Neural cell (in vitro differentiated cells): ENCODE measurements around the gene RAP1GDS1. TPM values are rescaled to one million over a fixed set of nuclear protein-coding genes. Genes with fewer than 3 reads are reported as not detected.

Experiments
- H2AFZ ChIP-seq: fragments of 200-600, 300-800 bp; sonication (generic), shearing (Covaris generic); 2 replicates; pipeline ENCODE4 v1.6.0; 2014; ENCODE audit warnings: low read depth, mild to moderate bottlenecking, antibody characterized with exemption, low read length, moderate library complexity
- H3F3A ChIP-seq: fragments of 200-600 bp; shearing (Covaris generic); 2 replicates; pipeline ENCODE4 v1.6.1; 2016; ENCODE audit warnings: mild to moderate bottlenecking, moderate library complexity, mixed read lengths, antibody characterized with exemption, low read length; ENCODE audit not compliant: insufficient read depth, poor library complexity, severe bottlenecking
- H3K27ac ChIP-seq: fragments of 200-600, 300-800 bp; sonication (generic), shearing (Covaris generic); 2 replicates; pipeline ENCODE4 v1.5.1; 2014; ENCODE audit warnings: mild to moderate bottlenecking, low read length, moderate library complexity
- H3K27me3 ChIP-seq: fragments of 300-800, 200-600 bp; sonication (generic), shearing (Covaris generic); 2 replicates; pipeline ENCODE4 v1.6.0; 2014; ENCODE audit warnings: mild to moderate bottlenecking, low read depth, low read length, moderate library complexity; ENCODE audit not compliant: insufficient read depth
- H3K36me3 ChIP-seq: fragments of 300-800, 200-600 bp; sonication (generic), shearing (Covaris generic); 2 replicates; pipeline ENCODE4 v1.5.1; 2014; ENCODE audit warnings: mild to moderate bottlenecking, antibody characterized with exemption, low read length, moderate library complexity; ENCODE audit not compliant: insufficient read depth
- H3K4me2 ChIP-seq: fragments of 300-800, 200-600 bp; sonication (generic), shearing (Covaris generic); 2 replicates; pipeline ENCODE4 v1.6.0; 2014; ENCODE audit warnings: mild to moderate bottlenecking, low read length
- H3K4me3 ChIP-seq: fragments of 300-800, 200-600 bp; sonication (generic), shearing (Covaris generic); 2 replicates; pipeline ENCODE4 v1.5.1; 2014; ENCODE audit warnings: mild to moderate bottlenecking, low read length, moderate library complexity
- H3K79me2 ChIP-seq: fragments of 200-600 bp; shearing (Covaris generic); replicated peaks from 2 replicates; pipeline ENCODE4 v1.6.0; 2014; ENCODE audit warnings: mild to moderate bottlenecking, low read length, moderate library complexity; ENCODE audit not compliant: insufficient read depth
- H3K9ac ChIP-seq: fragments of 300-800, 200-600 bp; sonication (generic), shearing (Covaris generic); 2 replicates; pipeline ENCODE4 v1.6.1; 2016; ENCODE audit warnings: mild to moderate bottlenecking, low read length, mixed read lengths
- H3K9me2 ChIP-seq: fragments of 200-600 bp; shearing (Covaris generic); 2 replicates; pipeline ENCODE4 v1.6.1; 2016; ENCODE audit warnings: mild to moderate bottlenecking, low read length, mixed read lengths; ENCODE audit not compliant: insufficient read depth
- H3K9me3 ChIP-seq: fragments of 200-600, 300-800 bp; sonication (generic), shearing (Covaris generic); 2 replicates; pipeline ENCODE4 v1.6.1; 2016; ENCODE audit warnings: mild to moderate bottlenecking, mixed run types, low read length, moderate library complexity, mixed read lengths
- H4K20me1 ChIP-seq: fragments of 200-600 bp; shearing (Covaris generic); 2 replicates; pipeline ENCODE4 v1.6.1; 2016; ENCODE audit warnings: mild to moderate bottlenecking, mixed run types; ENCODE audit not compliant: insufficient read depth
- CTCF ChIP-seq: fragments of 450-650 bp; IDR thresholded peaks from 2 replicates; pipeline ENCODE4 v1.5.1; 2014; ENCODE audit warnings: antibody characterized with exemption, mild to moderate bottlenecking, moderate library complexity; ENCODE audit not compliant: poor library complexity, severe bottlenecking
- EP300 ChIP-seq: fragments of 450-650 bp; conservative IDR thresholded peaks from 2 replicates; pipeline ENCODE4 v1.6.1; 2014; ENCODE audit warnings: antibody characterized with exemption, mild to moderate bottlenecking, moderate library complexity; ENCODE audit not compliant: poor library complexity, severe bottlenecking
- EZH2 ChIP-seq: fragments of 200-600, 300-800 bp; shearing (Covaris generic), sonication (generic); IDR thresholded peaks from 2 replicates; pipeline ENCODE4 v1.6.1; 2014; ENCODE audit warnings: antibody characterized with exemption, low read length, borderline replicate concordance, mild to moderate bottlenecking; ENCODE audit not compliant: insufficient read depth, poor library complexity, severe bottlenecking
- MXI1 ChIP-seq: fragments of 450-650 bp; conservative IDR thresholded peaks from 2 replicates; pipeline ENCODE4 v1.6.1; 2014; ENCODE audit warnings: antibody characterized with exemption, mild to moderate bottlenecking; ENCODE audit not compliant: poor library complexity, severe bottlenecking
- POLR2AphosphoS5 ChIP-seq: IDR thresholded peaks from 2 replicates; pipeline ENCODE4 v1.6.1; 2012
- RAD21 ChIP-seq: fragments of 450-650 bp; conservative IDR thresholded peaks from 2 replicates; pipeline ENCODE4 v1.6.1; 2014; ENCODE audit warnings: antibody characterized with exemption, mild to moderate bottlenecking, moderate library complexity
- REST ChIP-seq: IDR thresholded peaks from 2 replicates; pipeline ENCODE4 v1.6.1; 2012; ENCODE audit warnings: borderline replicate concordance
- SMC3 ChIP-seq: fragments of 450-650 bp; conservative IDR thresholded peaks from 2 replicates; pipeline ENCODE4 v1.6.1; 2014; ENCODE audit warnings: antibody characterized with exemption, mild to moderate bottlenecking, moderate library complexity; ENCODE audit not compliant: poor library complexity
- TAF1 ChIP-seq: IDR thresholded peaks from 2 replicates; pipeline ENCODE4 v1.6.1; 2012; ENCODE audit warnings: low read depth
- polyA plus RNA-seq: library from polyadenylated mRNA; depleted of rRNA; stranded (reverse); fragments of >200 nt; gene quantifications from 2 replicates; pipeline ENCODE4 v1.2.3, GENCODE V29; 2014

The RAP1GDS1 gene
- polyA plus RNA-seq, 1 donor from 2014 or later, result 41.1 TPM

DNA sequence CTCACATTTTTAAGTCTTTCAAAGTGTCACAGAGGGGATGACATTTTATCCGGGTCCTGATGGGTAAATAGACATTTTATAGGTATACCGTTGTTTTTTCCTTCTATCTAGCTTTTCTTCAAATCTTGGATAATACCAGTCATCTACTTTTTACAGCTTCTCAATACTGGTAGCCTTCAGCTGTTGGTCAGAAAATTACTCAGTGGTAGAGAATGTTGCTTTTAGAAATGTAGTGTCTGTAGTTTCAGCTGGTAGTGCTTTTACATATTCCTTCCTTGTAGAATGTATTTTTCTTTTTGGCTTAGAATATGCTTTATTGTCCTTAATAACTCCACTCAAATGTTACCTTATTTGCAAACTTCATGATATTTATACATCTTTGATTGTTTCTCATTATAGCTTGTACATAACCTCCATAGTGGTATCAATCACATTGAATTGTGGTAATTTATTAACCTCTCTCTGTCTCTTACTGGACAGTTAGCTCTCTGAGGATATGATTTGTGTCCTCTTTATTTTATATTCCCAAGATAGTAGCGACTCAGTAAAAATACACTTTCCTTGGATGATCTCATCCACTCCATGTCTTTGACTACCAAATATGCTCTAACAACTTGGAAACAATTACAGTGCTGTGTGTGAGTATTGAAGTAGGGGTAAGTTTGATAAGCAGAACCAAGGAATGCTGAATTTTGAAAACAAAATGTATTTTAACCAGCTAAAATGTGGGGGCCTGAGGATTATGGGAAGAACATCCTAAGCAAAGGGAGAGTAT, 53.8 kb downstream of the RAP1GDS1 start:
- no peak overlapping the region for H2AFZ ChIP-seq
- H4K20me1 ChIP-seq, result no peaks in the 10 kb centered on the region
- H3K36me3 ChIP-seq, result no peaks in the 10 kb centered on the region
- H3K9ac ChIP-seq, result no peak overlapping the region
- TF ChIP-seq POLR2AphosphoS5, result no peak
- TF ChIP-seq EP300, result no peak
- no peak for TF ChIP-seq TAF1
- TF ChIP-seq RAD21, result no peak
- no peak for TF ChIP-seq SMC3
- H3K27ac ChIP-seq, result no peak overlapping the region
- H3K27me3 ChIP-seq, result no peaks in the 10 kb centered on the region
- no peaks in the 10 kb centered on the region for H3K79me2 ChIP-seq
- H3K9me2 ChIP-seq, result no peaks in the 10 kb centered on the region
- H3K4me2 ChIP-seq, result no peak overlapping the region
- H3F3A ChIP-seq, result no peaks in the 10 kb centered on the region
- H3K9me3 ChIP-seq, result no peaks in the 10 kb centered on the region
- H3K4me3 ChIP-seq, result no peak overlapping the region

GRCh38 chr4:98318521-98318920, 57.3 kb downstream of the RAP1GDS1 start:
- no peak overlapping the region for H2AFZ ChIP-seq
- no peaks in the 10 kb centered on the region for H3F3A ChIP-seq
- H3K4me2 ChIP-seq, result no peak overlapping the region
- H3K4me3 ChIP-seq, result no peak overlapping the region
- no peaks in the 10 kb centered on the region for H3K9me3 ChIP-seq
- no peaks in the 10 kb centered on the region for H3K27me3 ChIP-seq
- H3K9me2 ChIP-seq, result no peaks in the 10 kb centered on the region
- H3K79me2 ChIP-seq, result no peaks in the 10 kb centered on the region
- no peak overlapping the region for H3K27ac ChIP-seq
- no peak overlapping the region for H3K9ac ChIP-seq
- H4K20me1 ChIP-seq, result no peaks in the 10 kb centered on the region
- no peaks in the 10 kb centered on the region for H3K36me3 ChIP-seq
- no peak for TF ChIP-seq CTCF
- no peak for TF ChIP-seq TAF1
- no peak for TF ChIP-seq POLR2AphosphoS5
- TF ChIP-seq SMC3, result no peak
- no peak for TF ChIP-seq MXI1
- TF ChIP-seq REST, result no peak
- no peak for TF ChIP-seq EP300
- TF ChIP-seq EZH2, result no peak
- no peak for TF ChIP-seq RAD21
